DND-41 (cell line): ENCODE measurements around the gene ZNF548.

Experiments used
- ATAC-seq: fragments of 200-7000 bp; cut with Tn5 transposase; 3 replicates; pipeline ENCODE4 v1.9.1; 2021; ENCODE audit warnings: low read depth; ENCODE audit not compliant: insufficient read depth
- DNase-seq: peaks from one replicate; pipeline ENCODE4 v3.0.0-alpha.2; 2020
- H2AFZ ChIP-seq: 2 replicates; pipeline ENCODE4 v1.6.0; 2012; ENCODE audit warnings: low read depth, low read length
- H3K27ac ChIP-seq: 2 replicates; pipeline ENCODE4 v1.5.1; 2012; ENCODE audit warnings: low read length, inconsistent platforms
- H3K27me3 ChIP-seq: fragments of 200-600 bp; sonication (generic); 2 replicates; pipeline ENCODE4 v1.6.0; 2012; ENCODE audit warnings: low read length, mild to moderate bottlenecking, inconsistent platforms; ENCODE audit not compliant: insufficient read depth, poor library complexity
- H3K36me3 ChIP-seq: 2 replicates; pipeline ENCODE4 v1.5.1; 2012; ENCODE audit warnings: low read length, inconsistent platforms; ENCODE audit not compliant: insufficient read depth
- H3K4me1 ChIP-seq: 2 replicates; pipeline ENCODE4 v1.5.1; 2012; ENCODE audit warnings: mild to moderate bottlenecking, low read length; ENCODE audit not compliant: insufficient read depth
- H3K4me2 ChIP-seq: 2 replicates; pipeline ENCODE4 v1.6.0; 2012; ENCODE audit warnings: mild to moderate bottlenecking, moderate library complexity, low read length, inconsistent platforms; ENCODE audit not compliant: insufficient read depth
- H3K4me3 ChIP-seq, 2 experiments: fragments of 200-600 bp in 1 of 2; shearing (Covaris generic) in 1 of 2; 2 replicates each; pipeline ENCODE4 v1.5.1; 2012 to 2016; ENCODE audit warnings: inconsistent platforms in 2 of 2, low read length in 2 of 2, mild to moderate bottlenecking in 2 of 2, low read depth in 1 of 2, moderate library complexity in 1 of 2
- H3K79me2 ChIP-seq: 2 replicates; pipeline ENCODE4 v1.6.0; 2012; ENCODE audit warnings: low read length, inconsistent platforms; ENCODE audit not compliant: insufficient read depth
- H3K9ac ChIP-seq: 2 replicates; pipeline ENCODE4 v1.6.0; 2012; ENCODE audit warnings: low read depth, mild to moderate bottlenecking, inconsistent platforms, low read length, moderate library complexity
- H3K9me3 ChIP-seq: 2 replicates; pipeline ENCODE4 v1.5.1; 2012; ENCODE audit warnings: low read length, moderate library complexity, mild to moderate bottlenecking, inconsistent platforms; ENCODE audit not compliant: insufficient read depth, severe bottlenecking
- H4K20me1 ChIP-seq: 2 replicates; pipeline ENCODE4 v1.6.0; 2012; ENCODE audit warnings: low read length; ENCODE audit not compliant: insufficient read depth
- EZH2 ChIP-seq: IDR thresholded peaks from 3 replicates; pipeline ENCODE4 v1.6.1; 2012; ENCODE audit warnings: borderline replicate concordance, low read depth, mild to moderate bottlenecking, moderate library complexity, low read length, inconsistent platforms; ENCODE audit not compliant: severe bottlenecking
- TF ChIP-seq, protein P1 (sequence below): IDR thresholded peaks from 2 replicates; pipeline ENCODE4 v1.5.1; 2012; ENCODE audit warnings: borderline replicate concordance, low read length, moderate library complexity, mild to moderate bottlenecking; ENCODE audit not compliant: poor library complexity, severe bottlenecking; ENCODE audit errors: extremely low read depth

ZNF548 gene

DNA sequence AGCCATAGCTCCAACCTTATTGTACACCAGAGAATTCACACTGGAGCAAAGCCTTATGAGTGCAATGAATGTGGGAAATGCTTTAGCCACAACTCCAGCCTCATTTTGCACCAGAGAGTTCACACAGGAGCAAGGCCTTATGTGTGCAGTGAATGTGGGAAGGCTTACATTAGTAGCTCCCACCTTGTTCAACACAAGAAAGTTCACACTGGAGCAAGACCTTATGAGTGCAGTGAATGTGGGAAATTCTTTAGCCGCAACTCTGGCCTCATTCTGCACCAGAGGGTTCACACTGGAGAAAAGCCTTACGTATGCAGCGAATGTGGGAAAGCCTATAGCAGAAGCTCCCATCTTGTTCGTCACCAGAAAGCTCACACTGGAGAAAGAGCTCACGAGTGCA is 32.2 kb upstream of the ZNF548 start:
- Histone ChIP-seq H3K4me2 (no peak overlapping the region), H4K20me1 (peaks cover 7% of the 10 kb centered on the region; the same call in 1 of the 2 replicates), H3K4me3 (no peak overlapping the region), H2AFZ (no peak overlapping the region), H3K27ac (no peak overlapping the region), H3K9me3 (no peaks in the 10 kb centered on the region), H3K27me3 (no peaks in the 10 kb centered on the region), H3K36me3 (peaks cover 66% of the 10 kb centered on the region), H3K4me1 (peaks cover 16% of the 10 kb centered on the region), H3K79me2 (peaks cover 33% of the 10 kb centered on the region), H3K9ac (no peak overlapping the region)
- ATAC-seq (no peak), DNase-seq (no peak)
- TF ChIP-seq, protein P1, sequence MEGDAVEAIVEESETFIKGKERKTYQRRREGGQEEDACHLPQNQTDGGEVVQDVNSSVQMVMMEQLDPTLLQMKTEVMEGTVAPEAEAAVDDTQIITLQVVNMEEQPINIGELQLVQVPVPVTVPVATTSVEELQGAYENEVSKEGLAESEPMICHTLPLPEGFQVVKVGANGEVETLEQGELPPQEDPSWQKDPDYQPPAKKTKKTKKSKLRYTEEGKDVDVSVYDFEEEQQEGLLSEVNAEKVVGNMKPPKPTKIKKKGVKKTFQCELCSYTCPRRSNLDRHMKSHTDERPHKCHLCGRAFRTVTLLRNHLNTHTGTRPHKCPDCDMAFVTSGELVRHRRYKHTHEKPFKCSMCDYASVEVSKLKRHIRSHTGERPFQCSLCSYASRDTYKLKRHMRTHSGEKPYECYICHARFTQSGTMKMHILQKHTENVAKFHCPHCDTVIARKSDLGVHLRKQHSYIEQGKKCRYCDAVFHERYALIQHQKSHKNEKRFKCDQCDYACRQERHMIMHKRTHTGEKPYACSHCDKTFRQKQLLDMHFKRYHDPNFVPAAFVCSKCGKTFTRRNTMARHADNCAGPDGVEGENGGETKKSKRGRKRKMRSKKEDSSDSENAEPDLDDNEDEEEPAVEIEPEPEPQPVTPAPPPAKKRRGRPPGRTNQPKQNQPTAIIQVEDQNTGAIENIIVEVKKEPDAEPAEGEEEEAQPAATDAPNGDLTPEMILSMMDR: no peak
- no peak for TF ChIP-seq EZH2

- peaks cover 49% of the 10 kb centered on the region for H3K36me3 ChIP-seq
- no peak for DNase-seq
- no peaks in the 10 kb centered on the region for H3K27me3 ChIP-seq
- ATAC-seq: no peak
- no peaks in the 10 kb centered on the region for H3K9me3 ChIP-seq
- peaks cover 13% of the 10 kb centered on the region for H3K4me1 ChIP-seq
- TF ChIP-seq, protein P1: no peak
- no peak overlapping the region for H2AFZ ChIP-seq
- H3K27ac ChIP-seq: no peak overlapping the region
- H3K79me2 ChIP-seq: peaks cover 28% of the 10 kb centered on the region
- H3K9ac ChIP-seq: no peak overlapping the region
- no peak overlapping the region for H3K4me2 ChIP-seq
- H4K20me1 ChIP-seq: no peaks in the 10 kb centered on the region
- no peak overlapping the region for H3K4me3 ChIP-seq
Observed at GRCh38 chr19:57359300-57359699, 30.4 kb upstream of the ZNF548 start.

GRCh38 chr19:57362419-57362818 is 27.2 kb upstream of the ZNF548 start:
- H3K4me3 ChIP-seq: peak overlapping the region; percentile 20 to 60; a peak in 3 of 4 replicates
- H3K4me2 ChIP-seq: peak overlapping the region; percentile 81
- H3K9me3 ChIP-seq: no peaks in the 10 kb centered on the region
- peak overlapping the region; percentile 75 for H2AFZ ChIP-seq
- no peaks in the 10 kb centered on the region for H3K27me3 ChIP-seq
- peaks cover 19% of the 10 kb centered on the region for H3K4me1 ChIP-seq
- no peak for TF ChIP-seq EZH2
- TF ChIP-seq, protein P1: no peak
- peak overlapping the region; percentile 75 for H3K27ac ChIP-seq
- H3K79me2 ChIP-seq: peaks cover 31% of the 10 kb centered on the region
- ATAC-seq: no peak
- H3K9ac ChIP-seq: peak overlapping the region; percentile 57
- no peak for DNase-seq
- H4K20me1 ChIP-seq: no peaks in the 10 kb centered on the region
- peaks cover 23% of the 10 kb centered on the region for H3K36me3 ChIP-seq

DNA sequence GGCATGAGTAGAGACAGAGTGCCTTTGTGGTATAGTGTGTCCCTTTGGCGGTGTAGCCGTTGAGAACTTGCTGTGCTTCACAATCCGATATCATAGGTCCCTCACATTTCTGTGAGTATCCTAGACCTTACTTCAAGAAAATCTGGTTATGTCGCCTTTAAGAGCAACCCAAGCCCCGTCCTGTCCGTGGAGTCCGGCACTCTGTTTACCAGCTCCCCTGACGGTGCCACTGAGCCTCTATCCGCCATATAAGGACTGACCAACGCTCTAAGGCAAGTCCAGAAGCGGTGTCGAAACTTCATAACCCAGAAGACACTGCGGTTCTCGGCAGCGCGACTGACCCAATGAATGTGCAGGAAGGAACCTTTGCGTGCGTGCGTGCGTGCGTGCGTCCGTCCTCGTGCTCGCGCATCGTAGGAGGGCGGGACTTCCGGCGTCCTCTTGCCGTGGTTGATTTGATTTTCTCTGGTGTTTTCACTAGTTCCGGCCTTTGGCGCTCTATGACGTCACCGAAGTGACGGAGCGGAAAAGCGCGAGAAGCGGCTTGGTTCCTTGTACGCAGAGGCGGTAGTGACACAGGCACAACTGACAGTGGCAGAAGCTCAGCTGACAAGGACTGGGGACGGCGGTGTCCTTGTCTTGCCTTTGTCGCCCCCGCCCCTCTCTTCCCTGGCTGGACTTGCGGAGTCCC is 26.5 kb upstream of the ZNF548 start, which contains the start of the genes TRAPPC2B and ZNF547:
TSS of gene TRAPPC2B (plus strand) at position 555 of the 691 bp plus-strand sequence. CDS start 1,283 bp downstream, outside the sequence.
TSS of gene ZNF547 (plus strand) at position 555 of the 691 bp plus-strand sequence. CDS start 5,005 bp downstream, outside the sequence.
- peak; percentile 99 for DNase-seq
- H3K79me2 ChIP-seq: peaks cover 26% of the 10 kb centered on the region
- peaks cover 19% of the 10 kb centered on the region for H3K4me1 ChIP-seq
- H3K27me3 ChIP-seq: no peaks in the 10 kb centered on the region
- peaks cover 16% of the 10 kb centered on the region for H3K36me3 ChIP-seq
- H2AFZ ChIP-seq: peak within 1 kb of the TSS; percentile 75
- H3K4me3 ChIP-seq: peak within 1 kb of the TSS; percentile 60 to 74; a peak in 3 of 4 replicates
- peak within 1 kb of the TSS; percentile 75 for H3K27ac ChIP-seq
- H3K4me2 ChIP-seq: peak within 1 kb of the TSS; percentile 82
- peak; percentile 94 for ATAC-seq
- peak within 1 kb of the TSS; percentile 57 for H3K9ac ChIP-seq
- H4K20me1 ChIP-seq: no peaks in the 10 kb centered on the region
- no peaks in the 10 kb centered on the region for H3K9me3 ChIP-seq
- TF ChIP-seq EZH2: no peak
- TF ChIP-seq, protein P1: no peak
